IMR-90 (cell line): ENCODE measurements around the gene PSMA1. TPM values are rescaled to one million over a fixed set of nuclear protein-coding genes. Genes with fewer than 3 reads are reported as not detected.
A peak's percentile ranks its signal among the peaks of the same experiment; 100 is the strongest.

Experiments used
- ATAC-seq: fragments of 200-7000 bp; cut with Tn5 transposase; 2 replicates; pipeline ENCODE4 v1.9.1; 2020; ENCODE audit warnings: low read depth, mild to moderate bottlenecking, moderate library complexity
- BruUV-seq: library from RNA; stranded (reverse); fragments of 400-500 nt; replicated peaks from 2 replicates; lab custom pipeline; 2021; lab: Mats Ljungman, UMichigan
- CTCF ChIA-PET: fragments of 300-600 bp; formaldehyde crosslinking; extraction: SDS; loops from one replicate; lab custom pipeline; 2021; ENCODE audit warnings: antibody characterized with exemption; lab: Yijun Ruan, JAX
- POLR2A ChIA-PET: fragments of 300-600 bp; sonication (Branson Sonifier 250); formaldehyde crosslinking; loops from one replicate; lab custom pipeline; 2022; ENCODE audit warnings: antibody characterized with exemption; ENCODE audit not compliant: unreplicated experiment; lab: Charles Lee
- DNase-seq: peaks from one replicate; pipeline ENCODE4 v3.0.0; 2013
- H2AFZ ChIP-seq: replicated peaks from 2 replicates; pipeline ENCODE3; 2013; ENCODE audit warnings: low read length, mild to moderate bottlenecking; ENCODE audit not compliant: poor library complexity
- H2AK5ac ChIP-seq: 2 replicates; pipeline ENCODE4 v1.6.1; 2013; ENCODE audit warnings: low read depth, low read length, inconsistent platforms
- H2AK9ac ChIP-seq: replicated peaks from 2 replicates; pipeline ENCODE3; 2013; ENCODE audit warnings: mild to moderate bottlenecking, low read depth, low read length, moderate library complexity; ENCODE audit not compliant: poor library complexity
- H2BK120ac ChIP-seq: 2 replicates; pipeline ENCODE4 v1.6.1; 2013; ENCODE audit warnings: low read depth, low read length, inconsistent platforms
- H2BK15ac ChIP-seq: 3 replicates; pipeline ENCODE4 v1.6.1; 2013; ENCODE audit warnings: low read depth, low read length, inconsistent platforms
- H2BK20ac ChIP-seq: 2 replicates; pipeline ENCODE4 v1.6.1; 2013; ENCODE audit warnings: low read depth, mild to moderate bottlenecking, inconsistent platforms, low read length, moderate library complexity
- H2BK5ac ChIP-seq: 2 replicates; pipeline ENCODE4 v1.6.1; 2013; ENCODE audit warnings: mild to moderate bottlenecking, low read depth, low read length, inconsistent platforms; ENCODE audit not compliant: poor library complexity, severe bottlenecking
- H3K14ac ChIP-seq: replicated peaks from 2 replicates; pipeline ENCODE4 v1.6.1; 2013; ENCODE audit warnings: low read depth, low read length, inconsistent platforms
- H3K18ac ChIP-seq: 2 replicates; pipeline ENCODE4 v1.6.1; 2013; ENCODE audit warnings: low read depth, low read length, control low read depth
- H3K23ac ChIP-seq: 2 replicates; pipeline ENCODE4 v1.6.1; 2013; ENCODE audit warnings: low read depth, low read length, inconsistent platforms
- H3K27ac ChIP-seq: 2 replicates; pipeline ENCODE4 v1.5.1; 2013; ENCODE audit warnings: mild to moderate bottlenecking, control low read depth, low read length; ENCODE audit not compliant: insufficient read depth
- H3K27me3 ChIP-seq: 2 replicates; pipeline ENCODE4 v1.6.1; 2013; ENCODE audit warnings: low read length; ENCODE audit not compliant: control insufficient read depth, insufficient read depth
- H3K36me3 ChIP-seq: 2 replicates; pipeline ENCODE4 v1.6.1; 2013; ENCODE audit warnings: low read length, mixed read lengths; ENCODE audit not compliant: control insufficient read depth, insufficient read depth
- H3K4ac ChIP-seq: 2 replicates; pipeline ENCODE4 v1.6.1; 2013; ENCODE audit warnings: low read depth, low read length, inconsistent platforms
- H3K4me1 ChIP-seq: 2 replicates; pipeline ENCODE4 v1.6.1; 2013; ENCODE audit warnings: low read length, mixed read lengths; ENCODE audit not compliant: control insufficient read depth, insufficient read depth
- H3K4me2 ChIP-seq: 2 replicates; pipeline ENCODE4 v1.6.1; 2013; ENCODE audit warnings: low read depth, mild to moderate bottlenecking, control low read depth, low read length, moderate library complexity
- H3K4me3 ChIP-seq: 2 replicates; pipeline ENCODE4 v1.5.1; 2013; ENCODE audit warnings: low read depth, mild to moderate bottlenecking, control low read depth, low read length, moderate library complexity; ENCODE audit not compliant: insufficient read depth
- H3K56ac ChIP-seq: 2 replicates; pipeline ENCODE4 v1.6.1; 2013; ENCODE audit warnings: low read length, inconsistent platforms; ENCODE audit not compliant: insufficient read depth; ENCODE audit errors: extremely low read depth
- H3K79me1 ChIP-seq, 2 experiments: 2 replicates each; pipeline ENCODE4 v1.6.1; 2013; ENCODE audit warnings: low read length in 2 of 2, inconsistent platforms in 1 of 2, low read depth in 1 of 2
- H3K9ac ChIP-seq: 2 replicates; pipeline ENCODE4 v1.6.1; 2013; ENCODE audit warnings: low read depth, low read length, control low read depth
- H3K9me1 ChIP-seq: 2 replicates; pipeline ENCODE4 v1.6.1; 2013; ENCODE audit warnings: low read length, inconsistent platforms; ENCODE audit not compliant: insufficient read depth
- H3K9me3 ChIP-seq: 2 replicates; pipeline ENCODE4 v1.6.1; 2013; ENCODE audit warnings: low read length; ENCODE audit not compliant: control insufficient read depth, insufficient read depth
- H4K20me1 ChIP-seq: 2 replicates; pipeline ENCODE4 v1.6.1; 2013; ENCODE audit warnings: low read length, inconsistent platforms; ENCODE audit not compliant: insufficient read depth
- H4K5ac ChIP-seq: 2 replicates; pipeline ENCODE4 v1.6.1; 2013; ENCODE audit warnings: mild to moderate bottlenecking, low read depth, low read length, control low read depth
- H4K8ac ChIP-seq, 2 experiments: 2 replicates each; pipeline ENCODE4 v1.6.1; 2013; ENCODE audit warnings: low read depth in 2 of 2, low read length in 2 of 2, control low read depth in 1 of 2, inconsistent platforms in 1 of 2
- H4K91ac ChIP-seq: 2 replicates; pipeline ENCODE4 v1.6.1; 2013; ENCODE audit warnings: low read depth, low read length, inconsistent platforms; ENCODE audit not compliant: insufficient read depth
- CHD1 ChIP-seq: IDR thresholded peaks from 2 replicates; pipeline ENCODE4 v1.6.1; 2012; ENCODE audit warnings: low read depth, low read length, improper control_type of control experiment
- MAFK ChIP-seq: IDR thresholded peaks from 2 replicates; pipeline ENCODE4 v1.6.1; 2012; ENCODE audit warnings: low read depth, low read length, improper control_type of control experiment
- NFE2L2 ChIP-seq: fragments of 150-350 bp; IDR thresholded peaks from 2 replicates; pipeline ENCODE4 v1.6.1; 2016; ENCODE audit warnings: low read depth, mild to moderate bottlenecking, low read length
- WGBS, 2 experiments: methylation state at CpG; one replicate each; pipeline versions ENCODE4 v1.1.5 to v1.1.7; 2013; ENCODE audit warnings: missing lambda C conversion rate in 2 of 2; ENCODE audit not compliant: insufficient read length in 1 of 2; ENCODE audit errors: extremely low coverage in 2 of 2; 5-methylcytosine and 5-hydroxymethylcytosine counted together
- dilution Hi-C: fragments of 300-500 bp; cut with HindIII; formaldehyde crosslinking; loops from one replicate; pipeline ENCODE4 v1.14.3; 2018; ENCODE audit warnings: low sequenced_read_pairs; ENCODE audit not compliant: unreplicated experiment
- in situ Hi-C: fragments of 300-500 bp; cut with MboI; formaldehyde crosslinking; loops from 3 replicates; pipeline ENCODE4 v1.14.3; 2019; ENCODE audit warnings: low sequenced_read_pairs, inconsistent platforms, mixed read lengths
- intact Hi-C: fragments of 100-400 bp; cut with micrococcal nuclease; formaldehyde crosslinking; loops from 2 replicates; pipeline ENCODE4 v1.10.0; 2022
- polyA plus RNA-seq, 3 experiments: library from polyadenylated mRNA; depleted of rRNA; stranded (reverse); fragments of >200 nt; gene quantifications; 2 replicates each; pipeline ENCODE4 v1.2.3, GENCODE V29; 2012; ENCODE audit warnings: low replicate concordance in 1 of 3
- total RNA-seq: library from RNA; depleted of rRNA; stranded (reverse); fragments of >200 nt; gene quantifications from 2 replicates; pipeline ENCODE4 v1.2.3, GENCODE V29; 2012

Gene PSMA1
- total and polyA plus RNA-seq, 2 of the 4 experiments (the other 2 are of a cell fraction), result 179 to 194 TPM

GRCh38 chr11:14544611-14545010 is 24.4 kb upstream of the PSMA1 start:
- H4K5ac ChIP-seq, result no peak overlapping the region
- ATAC-seq (no peak), DNase-seq (peak; percentile 33)
- no peak overlapping the region for H4K8ac ChIP-seq
- no peak overlapping the region for H2BK15ac ChIP-seq
- H3K27ac ChIP-seq, result no peak overlapping the region
- ChIA-PET POLR2A (no interaction called here), CTCF (no interaction called here)
- H2AK5ac ChIP-seq, result no peak overlapping the region
- H3K9ac ChIP-seq, result no peak overlapping the region
- no peaks in the 10 kb centered on the region for H3K79me1 ChIP-seq
- H3K14ac ChIP-seq, result no peak overlapping the region
- in situ Hi-C loops, result no loop called here
- no peak overlapping the region for H2AFZ ChIP-seq
- no peak overlapping the region for H2AK9ac ChIP-seq
- no peak overlapping the region for H3K4me3 ChIP-seq
- WGBS, 2 experiments, result no CpG with 5 or more reads among the region's 3 CpGs
- no peaks in the 10 kb centered on the region for H3K9me1 ChIP-seq
- H3K4ac ChIP-seq, result no peak overlapping the region
- no peak overlapping the region for H4K91ac ChIP-seq
- no peaks in the 10 kb centered on the region for H4K20me1 ChIP-seq
- intact Hi-C loops, result loop anchor here (5.0 kb wide), 1 partner anchor 98 kb away; the partner anchor contains the start of gene PDE3B
- H2BK5ac ChIP-seq, result no peak overlapping the region
- no peak overlapping the region for H3K4me2 ChIP-seq
- TF ChIP-seq NFE2L2 (peak; percentile 83), MAFK (peak; percentile 33), CHD1 (no peak)
- no TSS peak for BruUV-seq
- H3K9me3 ChIP-seq, result no peaks in the 10 kb centered on the region
- no peak overlapping the region for H3K56ac ChIP-seq
- peaks cover 2% of the 10 kb centered on the region for H3K27me3 ChIP-seq
- no peak overlapping the region for H2BK20ac ChIP-seq
- no peaks in the 10 kb centered on the region for H3K4me1 ChIP-seq
- H3K23ac ChIP-seq, result no peak overlapping the region
- H3K36me3 ChIP-seq, result no peaks in the 10 kb centered on the region
- no peak overlapping the region for H3K18ac ChIP-seq
- dilution Hi-C loops, result no loop called here
- H2BK120ac ChIP-seq, result no peak overlapping the region
